Central memory CD8-positive, alpha-beta T cell (primary cell): Measurements from ENCODE around the gene NCF2.

Experiments used
- ATAC-seq: fragments of 150-1000 bp; cut with Tn5 transposase; replicated peaks from 2 replicates; pipeline ENCODE4 v1.10.0; 2022; ENCODE audit warnings: mild to moderate bottlenecking, moderate FRiP score, moderate number of reproducible peaks; ENCODE audit not compliant: poor library complexity, severe bottlenecking; ENCODE audit errors: extremely low read depth
- DNase-seq, 2 donors: peaks; one replicate each; pipeline ENCODE4 v3.0.0; 2021; ENCODE audit warnings: low spot score in 2 of 2
- H3K27ac Mint-ChIP-seq: one replicate; pipeline ENCODE4 v1.8.0; 2022; ENCODE audit warnings: low read depth, mild to moderate bottlenecking, moderate library complexity, mixed read lengths
- H3K27me3 Mint-ChIP-seq: one replicate; pipeline ENCODE4 v1.8.0; 2022; ENCODE audit warnings: mixed read lengths
- H3K36me3 Mint-ChIP-seq: one replicate; pipeline ENCODE4 v1.8.0; 2022; ENCODE audit warnings: mild to moderate bottlenecking, moderate library complexity, mixed read lengths; ENCODE audit not compliant: insufficient read depth
- H3K4me1 Mint-ChIP-seq: one replicate; pipeline ENCODE4 v1.8.0; 2022; ENCODE audit warnings: mixed read lengths
- H3K4me3 Mint-ChIP-seq: one replicate; pipeline ENCODE4 v1.8.0; 2022; ENCODE audit warnings: mild to moderate bottlenecking, moderate library complexity, mixed read lengths
- H3K9me3 Mint-ChIP-seq: one replicate; pipeline ENCODE4 v1.8.0; 2022; ENCODE audit warnings: mixed read lengths

The NCF2 gene

GRCh38 chr1:183575606-183576005 lies 14.7 kb downstream of the NCF2 start:
- Mint-ChIP-seq H3K36me3 (no peaks in the 10 kb centered on the region), H3K4me1 (no peaks in the 10 kb centered on the region), H3K27me3 (no peaks in the 10 kb centered on the region), H3K27ac (no peak overlapping the region), H3K9me3 (no peaks in the 10 kb centered on the region), H3K4me3 (no peak overlapping the region)
- no peak for ATAC-seq
- DNase-seq, result no peak

GRCh38 chr1:183572721-183573120 lies 17.5 kb downstream of the NCF2 start:
- peaks cover 1% of the 10 kb centered on the region for H3K4me1 Mint-ChIP-seq
- H3K36me3 Mint-ChIP-seq, result no peaks in the 10 kb centered on the region
- no peak for ATAC-seq
- H3K27me3 Mint-ChIP-seq, result no peaks in the 10 kb centered on the region
- no peak overlapping the region for H3K27ac Mint-ChIP-seq
- no peak for DNase-seq
- no peaks in the 10 kb centered on the region for H3K9me3 Mint-ChIP-seq
- no peak overlapping the region for H3K4me3 Mint-ChIP-seq

- H3K27ac Mint-ChIP-seq, result no peak overlapping the region
- ATAC-seq (no peak), DNase-seq (no peak)
- no peak overlapping the region for H3K4me3 Mint-ChIP-seq
- H3K9me3 Mint-ChIP-seq, result no peaks in the 10 kb centered on the region
- peaks cover 8% of the 10 kb centered on the region for H3K4me1 Mint-ChIP-seq
- H3K27me3 Mint-ChIP-seq, result no peaks in the 10 kb centered on the region
- no peaks in the 10 kb centered on the region for H3K36me3 Mint-ChIP-seq
These were observed 18.5 kb downstream of the NCF2 start for GRCh38 chr1:183571678-183572268.

GRCh38 chr1:183570451-183570850 lies 19.8 kb downstream of the NCF2 start:
- no peak for ATAC-seq
- Mint-ChIP-seq H3K9me3 (no peaks in the 10 kb centered on the region), H3K27ac (no peak overlapping the region), H3K4me3 (no peak overlapping the region), H3K27me3 (no peaks in the 10 kb centered on the region), H3K36me3 (peaks cover under 1% of the 10 kb centered on the region), H3K4me1 (peaks cover 8% of the 10 kb centered on the region)
- no peak for DNase-seq

GRCh38 chr1:183569801-183570200 lies 20.5 kb downstream of the NCF2 start:
- H3K4me3 Mint-ChIP-seq, result no peak overlapping the region
- peaks cover 8% of the 10 kb centered on the region for H3K4me1 Mint-ChIP-seq
- DNase-seq (no peak), ATAC-seq (no peak)
- no peak overlapping the region for H3K27ac Mint-ChIP-seq
- peaks cover 2% of the 10 kb centered on the region for H3K36me3 Mint-ChIP-seq
- H3K27me3 Mint-ChIP-seq, result no peaks in the 10 kb centered on the region
- H3K9me3 Mint-ChIP-seq, result no peaks in the 10 kb centered on the region

GRCh38 chr1:183569141-183569540 lies 21.1 kb downstream of the NCF2 start:
- Mint-ChIP-seq H3K4me1 (peaks cover 8% of the 10 kb centered on the region), H3K27ac (no peak overlapping the region), H3K4me3 (no peak overlapping the region), H3K36me3 (peaks cover 2% of the 10 kb centered on the region), H3K9me3 (no peaks in the 10 kb centered on the region), H3K27me3 (no peaks in the 10 kb centered on the region)
- no peak for DNase-seq
- no peak for ATAC-seq

DNA sequence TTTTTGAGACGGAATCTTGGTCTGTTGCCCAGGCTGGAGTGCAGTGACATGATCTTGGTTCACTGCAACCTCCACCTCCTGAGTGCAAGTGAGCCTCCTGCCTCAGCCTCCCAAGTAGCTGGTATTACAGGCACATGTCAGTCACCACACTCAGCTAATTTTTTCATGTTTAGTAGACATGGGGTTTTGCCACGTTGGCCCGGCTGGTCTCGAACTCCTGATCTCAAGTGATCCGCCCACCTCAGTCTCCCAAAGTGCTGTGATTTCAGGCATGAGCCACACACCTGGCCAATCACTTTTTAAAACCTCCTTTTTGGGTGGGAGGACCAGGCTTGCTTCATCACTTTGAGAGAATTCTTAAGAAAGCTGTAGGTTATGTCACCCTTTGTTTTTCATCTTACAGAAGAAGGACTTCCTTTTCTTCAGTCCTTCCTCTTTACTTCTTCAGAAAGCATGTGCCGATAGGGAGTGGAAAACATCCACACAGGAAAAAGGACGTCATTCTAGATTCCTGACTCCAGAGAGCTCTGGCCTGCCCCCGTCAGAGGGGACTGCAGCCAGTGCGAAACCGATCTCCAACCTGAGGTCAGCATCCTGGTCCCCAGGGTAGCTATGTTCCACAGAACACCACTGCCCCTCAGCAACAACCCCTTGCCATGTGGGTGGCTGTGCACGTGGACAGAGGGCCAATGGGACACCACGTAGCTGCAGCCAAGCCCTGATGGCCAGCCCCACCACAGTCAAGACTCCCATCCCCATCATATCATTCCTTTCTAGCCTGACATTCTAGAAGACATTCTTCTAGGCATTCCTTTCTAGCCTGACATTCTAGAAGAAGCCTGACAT lies 21.9 kb downstream of the NCF2 start:
- Mint-ChIP-seq H3K4me1 (peaks cover 8% of the 10 kb centered on the region), H3K4me3 (no peak overlapping the region), H3K27me3 (no peaks in the 10 kb centered on the region), H3K27ac (no peak overlapping the region), H3K36me3 (peaks cover 2% of the 10 kb centered on the region), H3K9me3 (no peaks in the 10 kb centered on the region)
- no peak for DNase-seq
- no peak for ATAC-seq

GRCh38 chr1:183567584-183567983 lies 22.7 kb downstream of the NCF2 start:
- peaks cover 8% of the 10 kb centered on the region for H3K4me1 Mint-ChIP-seq
- DNase-seq, result no peak
- no peak overlapping the region for H3K27ac Mint-ChIP-seq

DNA sequence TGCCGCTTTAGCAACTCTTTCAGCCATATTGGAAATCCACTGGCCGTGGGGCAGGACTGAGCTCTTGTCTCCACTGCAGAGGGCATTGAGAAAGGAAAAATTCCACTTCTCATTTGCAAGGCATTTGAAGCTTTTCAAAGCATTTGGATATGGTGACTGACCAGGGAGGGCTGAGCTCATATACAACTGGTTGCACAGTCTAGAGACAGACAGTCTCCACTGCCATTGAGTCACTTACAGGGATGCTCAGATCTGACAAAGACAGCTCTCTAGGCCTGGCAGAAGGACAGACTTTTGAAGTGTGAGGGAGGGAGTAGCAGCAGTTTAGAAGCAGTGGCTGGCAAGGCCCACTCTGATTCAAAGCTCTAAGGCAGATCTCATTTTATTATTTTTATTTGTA lies 24.2 kb downstream of the NCF2 start:
- no peak for DNase-seq
- Mint-ChIP-seq H3K27me3 (no peaks in the 10 kb centered on the region), H3K27ac (no peak overlapping the region), H3K4me3 (no peak overlapping the region), H3K4me1 (peaks cover 8% of the 10 kb centered on the region), H3K36me3 (peaks cover 2% of the 10 kb centered on the region), H3K9me3 (no peaks in the 10 kb centered on the region)
- no peak for ATAC-seq

More at GRCh38 chr1:183567584-183567983, 22.7 kb downstream of the NCF2 start:
- Mint-ChIP-seq H3K36me3 (peaks cover 2% of the 10 kb centered on the region), H3K4me3 (no peak overlapping the region), H3K27me3 (no peaks in the 10 kb centered on the region), H3K9me3 (no peaks in the 10 kb centered on the region)
- peak; percentile 28 for ATAC-seq

DNA sequence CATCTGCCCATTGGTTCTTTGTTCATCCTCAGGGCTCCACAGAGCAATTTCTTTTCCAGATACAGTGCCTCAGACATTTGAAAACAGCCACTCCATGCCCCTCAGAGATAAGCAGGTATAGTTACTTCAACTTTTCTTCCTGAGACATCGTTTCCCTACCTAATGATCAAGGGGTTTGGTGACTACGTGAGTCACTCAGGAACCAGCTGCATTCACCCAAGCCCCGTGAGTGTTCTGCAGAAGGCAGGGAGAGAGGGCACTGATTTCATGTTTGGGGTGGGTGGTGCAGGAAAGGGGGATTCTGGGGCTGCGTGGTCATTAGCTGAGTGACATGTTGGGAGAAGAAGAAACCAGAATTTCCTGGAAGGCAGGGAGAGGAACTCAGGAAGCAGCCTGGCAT lies 25.0 kb downstream of the NCF2 start:
- H3K27ac Mint-ChIP-seq, result no peak overlapping the region
- no peaks in the 10 kb centered on the region for H3K9me3 Mint-ChIP-seq
- H3K4me3 Mint-ChIP-seq, result no peak overlapping the region
- peaks cover 8% of the 10 kb centered on the region for H3K4me1 Mint-ChIP-seq
- no peak for ATAC-seq
- H3K27me3 Mint-ChIP-seq, result no peaks in the 10 kb centered on the region
- DNase-seq, result no peak
- peaks cover 2% of the 10 kb centered on the region for H3K36me3 Mint-ChIP-seq

GRCh38 chr1:183562701-183563100 lies 27.6 kb downstream of the NCF2 start:
- Mint-ChIP-seq H3K4me1 (peaks cover 7% of the 10 kb centered on the region), H3K4me3 (no peak overlapping the region), H3K36me3 (peaks cover 5% of the 10 kb centered on the region), H3K9me3 (no peaks in the 10 kb centered on the region), H3K27me3 (no peaks in the 10 kb centered on the region), H3K27ac (no peak overlapping the region)
- DNase-seq (no peak), ATAC-seq (no peak)

DNA sequence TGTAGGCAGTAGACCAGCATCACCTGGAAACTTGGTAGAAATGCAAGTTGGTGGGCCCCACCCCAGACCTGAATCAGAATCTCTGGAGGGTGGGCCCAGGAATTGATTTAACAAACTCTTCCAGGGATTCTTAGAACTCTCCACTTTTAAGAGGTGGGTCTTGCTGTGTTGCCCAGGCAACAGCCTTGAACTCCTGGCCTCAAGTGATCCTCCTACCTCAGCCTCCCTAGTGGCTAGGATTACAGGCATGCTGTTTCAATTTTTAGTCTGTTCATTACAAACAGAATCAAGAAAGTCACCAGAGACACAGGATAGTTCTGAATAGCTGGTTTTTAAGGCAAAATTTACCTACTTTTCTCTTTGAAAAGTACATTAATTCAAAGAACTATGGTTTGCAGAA lies 31.2 kb downstream of the NCF2 start:
- no peak overlapping the region for H3K4me3 Mint-ChIP-seq
- ATAC-seq (no peak), DNase-seq (no peak)
- no peaks in the 10 kb centered on the region for H3K9me3 Mint-ChIP-seq
- H3K27ac Mint-ChIP-seq, result no peak overlapping the region
- H3K36me3 Mint-ChIP-seq, result peaks cover 6% of the 10 kb centered on the region
- no peaks in the 10 kb centered on the region for H3K27me3 Mint-ChIP-seq
- no peaks in the 10 kb centered on the region for H3K4me1 Mint-ChIP-seq

- Mint-ChIP-seq H3K27ac (no peak overlapping the region), H3K9me3 (no peaks in the 10 kb centered on the region), H3K36me3 (peaks cover 35% of the 10 kb centered on the region), H3K4me1 (no peaks in the 10 kb centered on the region), H3K4me3 (no peak overlapping the region), H3K27me3 (no peaks in the 10 kb centered on the region)
- ATAC-seq (no peak), DNase-seq (no peak)
These were observed 35.7 kb downstream of the NCF2 start for GRCh38 chr1:183554577-183554976.
